Right atrium auricular region (tissue), 2 donors: Measurements from ENCODE around the gene SCTR. TPM values are rescaled to one million over a fixed set of nuclear protein-coding genes. Genes with fewer than 3 reads are reported as not detected.

Experiments used
- DNase-seq: peaks from one replicate; pipeline ENCODE4 v3.0.0-alpha.2; 2019; ENCODE audit warnings: low spot score
- H3K27ac ChIP-seq, 2 donors: fragments of 200-600 bp; sonication (generic); 1 replicate in 1 of 2; 2 replicates in 1 of 2; pipeline ENCODE4 v1.5.1; 2016 to 2019
- H3K27me3 ChIP-seq, 2 donors: fragments of 200-600 bp; sonication (generic); one replicate each; pipeline versions ENCODE4 v1.5.1 to v1.6.0; 2017 to 2019
- H3K36me3 ChIP-seq: fragments of 200-600 bp; sonication (generic); one replicate; pipeline ENCODE4 v1.5.1; 2016
- H3K4me1 ChIP-seq, 2 donors: fragments of 200-600 bp; sonication (generic); one replicate each; pipeline versions ENCODE4 v1.5.1 to v1.6.0; 2017 to 2019
- H3K4me3 ChIP-seq, 2 donors: fragments of 200-600 bp; sonication (generic); 1 replicate in 1 of 2; 2 replicates in 1 of 2; pipeline ENCODE4 v1.5.1; 2017 to 2019; ENCODE audit warnings: mild to moderate bottlenecking in 1 of 2, moderate library complexity in 1 of 2
- H3K9me3 ChIP-seq, 2 donors: fragments of 200-600 bp; sonication (generic); one replicate each; pipeline ENCODE4 v1.5.1; 2019
- CTCF ChIP-seq, 2 donors: fragments of 200-600 bp; sonication (generic); IDR thresholded peaks; one replicate each; pipeline ENCODE4 v1.5.1; 2019; ENCODE audit warnings: antibody characterized with exemption in 2 of 2
- total RNA-seq, 2 donors: library from RNA; depleted of rRNA; stranded (reverse); fragments of >200 nt; gene quantifications; one replicate each; pipeline ENCODE4 v1.1.0, GENCODE V29; 2016

The SCTR gene
- total RNA-seq, 2 donors from 2014 or later, result not detected

- H3K9me3 ChIP-seq, result no peaks in the 10 kb centered on the region
- H3K36me3 ChIP-seq, result no peaks in the 10 kb centered on the region
- no peaks in the 10 kb centered on the region for H3K4me1 ChIP-seq
- no peaks in the 10 kb centered on the region for H3K27me3 ChIP-seq
- no peak for DNase-seq
- no peak overlapping the region for H3K27ac ChIP-seq
- no peak for TF ChIP-seq CTCF (IDR thresholded peaks at IDR 0.05)
- no peak overlapping the region for H3K4me3 ChIP-seq
These were observed 61.7 kb downstream of the SCTR start for GRCh38 chr2:119462574-119462973.

GRCh38 chr2:119461811-119462210, 62.5 kb downstream of the SCTR start:
- H3K27me3 ChIP-seq, result no peaks in the 10 kb centered on the region
- H3K9me3 ChIP-seq, result no peaks in the 10 kb centered on the region
- no peaks in the 10 kb centered on the region for H3K36me3 ChIP-seq
- no peak overlapping the region for H3K27ac ChIP-seq
- no peak for DNase-seq
- TF ChIP-seq CTCF (IDR thresholded peaks at IDR 0.05), result no peak
- no peaks in the 10 kb centered on the region for H3K4me1 ChIP-seq
- no peak overlapping the region for H3K4me3 ChIP-seq

- H3K27me3 ChIP-seq, result no peaks in the 10 kb centered on the region
- H3K4me3 ChIP-seq, result no peak overlapping the region
- no peaks in the 10 kb centered on the region for H3K36me3 ChIP-seq
- no peaks in the 10 kb centered on the region for H3K9me3 ChIP-seq
- TF ChIP-seq CTCF (IDR thresholded peaks at IDR 0.05), result no peak
- H3K4me1 ChIP-seq, result no peaks in the 10 kb centered on the region
- no peak for DNase-seq
- H3K27ac ChIP-seq, result no peak overlapping the region
These were observed 64.2 kb downstream of the SCTR start for GRCh38 chr2:119460076-119460475.

- no peak for DNase-seq
- Histone ChIP-seq H3K9me3 (no peaks in the 10 kb centered on the region), H3K4me1 (no peaks in the 10 kb centered on the region), H3K27me3 (no peaks in the 10 kb centered on the region), H3K4me3 (no peak overlapping the region), H3K36me3 (no peaks in the 10 kb centered on the region), H3K27ac (no peak overlapping the region)
- no peak for TF ChIP-seq CTCF (IDR thresholded peaks at IDR 0.05)
These were observed 69.1 kb downstream of the SCTR start for GRCh38 chr2:119455066-119455718.

GRCh38 chr2:119453972-119454593, 70.2 kb downstream of the SCTR start:
- H3K9me3 ChIP-seq, result no peaks in the 10 kb centered on the region
- no peak overlapping the region for H3K4me3 ChIP-seq
- no peaks in the 10 kb centered on the region for H3K36me3 ChIP-seq
- no peaks in the 10 kb centered on the region for H3K4me1 ChIP-seq
- no peak overlapping the region for H3K27ac ChIP-seq
- TF ChIP-seq CTCF (IDR thresholded peaks at IDR 0.05), result no peak
- DNase-seq, result no peak
- no peaks in the 10 kb centered on the region for H3K27me3 ChIP-seq
